Keratinocyte (primary cell): ENCODE measurements around the gene FHDC1. TPM values are rescaled to one million over a fixed set of nuclear protein-coding genes. Genes with fewer than 3 reads are reported as not detected.

Source experiments
- DNase-seq: peaks from one replicate; pipeline ENCODE4 v3.0.0-alpha.2; 2011; ENCODE audit warnings: low read depth, missing footprints, low spot score
- FAIRE-seq: peaks from 2 replicates; lab custom pipeline; 2011; peaks lifted over from hg19 to GRCh38; lab: Jason Lieb, UNC
- H2AFZ ChIP-seq: 2 replicates; pipeline ENCODE4 v1.6.0; 2012; ENCODE audit warnings: low read length, control low read depth, inconsistent platforms; ENCODE audit not compliant: control insufficient read depth
- H3K27ac ChIP-seq: 2 replicates; pipeline ENCODE4 v1.5.1; 2011; ENCODE audit warnings: low read length; ENCODE audit not compliant: control insufficient read depth, insufficient read depth
- H3K27me3 ChIP-seq: 3 replicates; pipeline ENCODE4 v1.6.0; 2011; ENCODE audit warnings: low read length; ENCODE audit not compliant: control insufficient read depth, insufficient read depth; ENCODE audit errors: extremely low read depth
- H3K36me3 ChIP-seq, 2 experiments: 2 replicates in 1 of 2; 3 replicates in 1 of 2; pipeline ENCODE4 v1.5.1; 2011; ENCODE audit warnings: low read length in 2 of 2, mild to moderate bottlenecking in 1 of 2; ENCODE audit not compliant: control insufficient read depth in 2 of 2, insufficient read depth in 2 of 2; ENCODE audit errors: extremely low read depth in 1 of 2
- H3K4me1 ChIP-seq: 3 replicates; pipeline ENCODE4 v1.5.1; 2011; ENCODE audit warnings: low read length; ENCODE audit not compliant: control insufficient read depth, insufficient read depth; ENCODE audit errors: extremely low read depth
- H3K4me2 ChIP-seq: 3 replicates; pipeline ENCODE4 v1.6.0; 2011; ENCODE audit warnings: low read depth, low read length; ENCODE audit not compliant: control insufficient read depth, insufficient read depth; ENCODE audit errors: extremely low read depth
- H3K4me3 ChIP-seq, 3 experiments: fragments of 200-600 bp in 1 of 3; sonication (generic) in 1 of 3; 2 replicates in 2 of 3; 3 replicates in 1 of 3; pipeline ENCODE4 v1.5.1; 2011 to 2016; ENCODE audit warnings: low read length in 3 of 3, mild to moderate bottlenecking in 3 of 3, control low read depth in 2 of 3, inconsistent platforms in 1 of 3, low read depth in 1 of 3, mixed read lengths in 1 of 3, mixed run types in 1 of 3, moderate library complexity in 1 of 3; ENCODE audit not compliant: control insufficient read depth in 2 of 3, insufficient read depth in 2 of 3; ENCODE audit errors: extremely low read depth in 1 of 3
- H3K79me2 ChIP-seq: 2 replicates; pipeline ENCODE4 v1.6.0; 2012; ENCODE audit warnings: low read length; ENCODE audit not compliant: control insufficient read depth, insufficient read depth
- H3K9ac ChIP-seq: 3 replicates; pipeline ENCODE4 v1.6.0; 2011; ENCODE audit warnings: low read length; ENCODE audit not compliant: control insufficient read depth, insufficient read depth; ENCODE audit errors: extremely low read depth
- H3K9me1 ChIP-seq: 3 replicates; pipeline ENCODE4 v1.6.0; 2011; ENCODE audit warnings: low read length; ENCODE audit not compliant: control insufficient read depth, insufficient read depth; ENCODE audit errors: extremely low read depth
- H3K9me3 ChIP-seq: 2 replicates; pipeline ENCODE4 v1.5.1; 2012; ENCODE audit warnings: low read depth, low read length; ENCODE audit not compliant: control insufficient read depth
- H4K20me1 ChIP-seq: 3 replicates; pipeline ENCODE4 v1.6.0; 2011; ENCODE audit warnings: low read length; ENCODE audit not compliant: control insufficient read depth, insufficient read depth; ENCODE audit errors: extremely low read depth
- CTCF ChIP-seq, 3 experiments: IDR thresholded peaks in 1 of 3; conservative IDR thresholded peaks in 1 of 3; optimal IDR thresholded peaks in 1 of 3; 2 replicates in 2 of 3; 3 replicates in 1 of 3; pipeline versions ENCODE3 to v1.5.1; 2011; ENCODE audit warnings: low read length in 3 of 3, mild to moderate bottlenecking in 3 of 3, moderate library complexity in 2 of 3, control low read depth in 1 of 3, inconsistent platforms in 1 of 3; ENCODE audit not compliant: insufficient read depth in 2 of 3; ENCODE audit errors: extremely low read depth in 1 of 3
- EZH2 ChIP-seq: IDR thresholded peaks from one replicate; pipeline ENCODE4 v1.6.1; 2012; ENCODE audit warnings: inconsistent platforms, mild to moderate bottlenecking, low read length, moderate library complexity
- dilution Hi-C: fragments of 300-500 bp; cut with MboI; formaldehyde crosslinking; loops from one replicate; pipeline ENCODE4 v1.7.0; 2020; ENCODE audit warnings: low sequenced_read_pairs; ENCODE audit not compliant: extremely low pct_ligation_motif_present
- polyA plus RNA-seq, 5 experiments: library from polyadenylated mRNA; depleted of rRNA in 3 of 5; stranded (reverse) in 3 of 5; stranded (forward) in 1 of 5; unstranded in 1 of 5; fragments of >200 nt; gene quantifications; 1 replicate in 1 of 5; 2 replicates in 3 of 5; 3 replicates in 1 of 5; pipeline versions ENCODE4 v1.2.1 to v1.2.3, GENCODE V29; 2011 to 2012; ENCODE audit warnings: missing spikeins in 2 of 5, low read depth in 1 of 5, low replicate concordance in 1 of 5

FHDC1 gene
- polyA plus RNA-seq, 1 donor (not counting 4 experiments of a cell fraction or from before 2014, with no cell fraction given): 1.6 TPM

GRCh38 chr4:152926959-152927358, 9.2 kb upstream of the FHDC1 start:
- DNase-seq (no peak), FAIRE-seq (no peak)
- Histone ChIP-seq H3K4me3 (no peak overlapping the region), H3K4me2 (no peak overlapping the region), H3K79me2 (no peaks in the 10 kb centered on the region), H3K36me3 (no peaks in the 10 kb centered on the region), H3K9me3 (no peaks in the 10 kb centered on the region), H3K9me1 (no peaks in the 10 kb centered on the region), H3K27me3 (no peaks in the 10 kb centered on the region), H3K27ac (no peak overlapping the region), H4K20me1 (no peaks in the 10 kb centered on the region), H3K4me1 (no peaks in the 10 kb centered on the region), H2AFZ (no peak overlapping the region), H3K9ac (no peak overlapping the region)
- TF ChIP-seq EZH2: no peak
- no peak for TF ChIP-seq CTCF (optimal IDR thresholded peaks at IDR 0.05 in 1 of 3, IDR thresholded peaks at IDR 0.05 in 1 of 3, conservative IDR thresholded peaks at IDR 0.05 in 1 of 3; ENCODE audit: extremely low read depth in 1 of 3, insufficient read depth in 2 of 3, low read length in 3 of 3)
- dilution Hi-C loops: no loop called here

- TF ChIP-seq CTCF (optimal IDR thresholded peaks at IDR 0.05 in 1 of 3, IDR thresholded peaks at IDR 0.05 in 1 of 3, conservative IDR thresholded peaks at IDR 0.05 in 1 of 3; ENCODE audit: extremely low read depth in 1 of 3, insufficient read depth in 2 of 3, low read length in 3 of 3): no peak
- TF ChIP-seq EZH2: no peak
- H2AFZ ChIP-seq: no peak overlapping the region
- H3K4me3 ChIP-seq: no peak overlapping the region
- FAIRE-seq (no peak), DNase-seq (no peak)
- H3K9ac ChIP-seq: no peak overlapping the region
- no peaks in the 10 kb centered on the region for H3K79me2 ChIP-seq
- no peak overlapping the region for H3K27ac ChIP-seq
- no peaks in the 10 kb centered on the region for H3K9me3 ChIP-seq
- dilution Hi-C loops: no loop called here
- no peak overlapping the region for H3K4me2 ChIP-seq
- no peaks in the 10 kb centered on the region for H3K36me3 ChIP-seq
- H3K27me3 ChIP-seq: no peaks in the 10 kb centered on the region
- no peaks in the 10 kb centered on the region for H3K4me1 ChIP-seq
- H4K20me1 ChIP-seq: no peaks in the 10 kb centered on the region
- H3K9me1 ChIP-seq: no peaks in the 10 kb centered on the region
Observed at GRCh38 chr4:152927737-152928136, 8.4 kb upstream of the FHDC1 start.
